Islet precursor cell (in vitro differentiated cells): ENCODE results near the gene RAB10.

Experiments used
- DNase-seq: peaks from one replicate; pipeline ENCODE4 v3.0.0-alpha.2; 2018

Gene RAB10

DNA sequence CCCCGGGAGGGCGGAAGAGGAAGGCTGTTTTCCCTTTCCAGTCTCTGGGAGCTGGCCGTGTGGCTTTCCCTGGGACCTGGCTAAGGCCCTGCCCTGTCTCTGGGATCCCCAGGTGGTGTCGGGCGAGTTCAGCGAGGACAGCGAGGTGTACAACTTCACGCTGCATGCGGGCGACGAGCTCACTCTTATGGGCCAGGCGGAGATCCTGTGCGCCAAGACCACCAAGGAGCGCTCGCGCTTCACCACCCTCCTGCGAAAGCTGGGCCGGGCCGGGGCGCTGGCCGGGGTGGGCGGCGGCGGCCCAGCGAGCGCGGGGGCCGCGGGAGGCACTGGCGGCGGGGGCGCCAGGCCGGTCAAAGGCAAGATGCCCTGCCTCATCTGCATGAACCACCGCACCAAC is 150.2 kb downstream of the RAB10 start:
- DNase-seq: no peak

- peak; percentile 90 for DNase-seq
Observed at GRCh38 chr2:26184555-26185303, 150.8 kb downstream of the RAB10 start.

- DNase-seq: no peak
Observed at GRCh38 chr2:26185304-26185928, 151.5 kb downstream of the RAB10 start.

DNA sequence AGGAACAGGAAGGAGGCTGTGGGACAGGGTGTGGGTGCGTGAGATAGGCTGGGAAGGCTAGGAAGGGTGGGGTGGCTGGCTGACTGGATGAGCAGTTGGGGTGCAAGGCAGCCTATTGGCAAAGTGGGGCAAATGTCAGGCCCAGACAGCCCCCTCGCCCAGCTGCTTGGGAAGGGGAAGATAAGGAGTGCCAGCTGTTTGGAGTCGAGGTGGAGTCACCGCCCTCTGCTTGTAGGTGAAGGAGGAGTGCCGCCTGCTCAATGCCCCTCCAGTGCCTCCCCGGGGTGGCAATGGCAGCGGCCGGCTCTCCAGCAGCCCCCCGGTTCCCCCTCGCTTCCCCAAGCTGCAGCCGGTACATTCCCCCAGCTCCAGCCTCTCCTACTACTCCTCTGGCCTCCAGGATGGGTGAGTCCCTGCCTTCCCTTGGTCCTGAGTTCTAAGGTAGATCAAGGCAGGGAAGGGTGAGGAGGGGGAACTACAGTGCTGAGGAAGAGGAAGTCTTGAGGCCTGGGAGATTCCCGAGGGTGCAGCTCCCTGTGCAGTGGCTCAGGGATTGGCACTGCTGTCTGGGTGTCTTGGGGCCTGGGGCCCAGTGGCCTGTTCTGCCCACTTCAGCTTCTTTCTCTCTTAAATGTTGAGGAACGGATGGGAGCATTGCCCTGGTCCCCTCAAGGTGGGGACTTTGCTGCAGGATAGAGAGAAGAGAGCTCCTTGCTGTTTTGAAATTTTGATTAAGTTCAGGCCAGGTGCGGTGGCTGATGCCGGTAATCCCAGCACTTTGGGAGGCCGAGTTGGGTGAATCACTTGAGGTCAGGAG is 152.3 kb downstream of the RAB10 start:
- no peak for DNase-seq
